Hematopoietic multipotent progenitor cell treated with erythropoietin and hydrocortisone succinate and interleukin-3 and kit ligand, for 4 days (in vitro differentiated cells): ENCODE results near the gene EP400.

Experiments
- DNase-seq: peaks from one replicate; pipeline ENCODE4 v3.0.0-alpha.2; 2015

The EP400 gene

GRCh38 chr12:132021031-132021871 lies 71.5 kb downstream of the EP400 start:
- no peak for DNase-seq

DNA sequence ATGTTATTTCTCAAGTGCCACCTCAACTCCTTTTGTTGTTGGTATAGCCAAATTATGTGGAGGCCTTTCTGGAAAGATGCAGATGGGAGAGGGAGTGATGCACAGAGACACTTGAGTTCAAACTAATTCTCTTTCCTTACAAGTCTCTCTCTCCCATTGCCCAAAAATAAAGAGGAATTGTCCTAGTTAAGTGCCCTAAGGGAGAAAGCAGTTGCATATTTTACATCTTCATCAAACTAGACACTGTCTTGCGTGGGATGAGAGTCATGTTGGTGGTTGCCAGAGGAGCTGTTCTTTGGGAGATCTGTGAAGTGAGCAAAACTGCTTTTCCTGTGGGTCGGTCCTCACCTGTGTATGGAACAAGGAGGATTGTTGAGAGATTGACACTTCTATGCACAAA lies 72.2 kb downstream of the EP400 start:
- no peak for DNase-seq

GRCh38 chr12:132023658-132024057 lies 73.9 kb downstream of the EP400 start:
- DNase-seq = no peak

- peak; percentile 41 for DNase-seq
These were observed 75.0 kb downstream of the EP400 start for GRCh38 chr12:132024758-132025157.

DNA sequence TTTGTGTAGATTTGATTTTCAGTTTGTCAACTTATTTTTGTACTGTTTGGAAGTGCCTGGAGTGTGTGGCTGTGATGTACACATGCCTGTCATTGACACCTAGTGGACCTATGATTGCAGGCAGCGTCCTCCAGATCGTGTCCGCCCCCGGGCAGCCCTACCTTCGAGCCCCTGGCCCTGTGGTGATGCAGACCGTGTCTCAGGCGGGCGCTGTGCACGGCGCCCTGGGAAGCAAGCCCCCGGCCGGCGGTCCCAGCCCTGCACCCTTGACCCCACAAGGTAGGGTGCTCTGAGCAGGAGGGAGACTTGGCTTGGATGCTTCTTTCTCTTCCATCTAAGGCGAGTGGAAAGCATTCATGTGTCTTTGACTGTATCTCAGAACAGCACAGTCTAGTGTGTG lies 75.8 kb downstream of the EP400 start:
- DNase-seq = no peak

DNA sequence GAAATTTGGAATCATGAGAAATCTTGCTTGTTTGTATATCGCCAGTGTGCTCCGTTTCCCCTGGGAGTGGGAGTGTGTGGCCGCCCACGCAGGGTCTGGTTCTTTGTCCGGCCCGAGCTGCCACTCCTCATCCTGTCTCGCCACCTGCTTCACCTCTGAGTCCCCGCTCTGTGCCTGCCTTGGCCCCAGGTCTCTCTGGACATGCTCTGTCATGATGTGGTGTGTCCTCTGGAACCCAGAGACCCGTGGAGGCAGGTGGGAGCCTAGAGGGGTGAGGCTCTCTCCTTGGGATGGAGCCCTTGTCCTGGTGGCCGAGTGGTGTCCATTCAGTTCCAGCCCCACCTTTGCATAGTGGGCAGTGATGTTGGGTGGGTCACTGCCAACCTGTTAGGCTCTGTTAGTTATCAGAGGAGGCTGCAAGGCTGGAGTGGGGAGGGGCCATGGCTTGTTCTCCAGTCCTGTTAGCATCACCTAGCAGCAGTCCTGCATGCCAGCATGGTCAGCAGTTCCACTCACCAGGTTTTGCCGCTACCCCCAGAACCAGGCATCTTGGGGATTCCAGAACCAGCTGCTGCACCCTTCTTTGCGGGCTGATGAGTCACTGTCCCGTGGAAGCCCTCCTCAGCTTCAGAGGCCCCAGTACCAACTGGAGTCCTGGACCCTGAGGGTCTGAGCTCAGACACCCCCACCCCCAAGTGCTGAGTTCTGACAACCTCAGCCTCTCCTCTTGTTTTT lies 76.5 kb downstream of the EP400 start:
- DNase-seq = no peak

DNA sequence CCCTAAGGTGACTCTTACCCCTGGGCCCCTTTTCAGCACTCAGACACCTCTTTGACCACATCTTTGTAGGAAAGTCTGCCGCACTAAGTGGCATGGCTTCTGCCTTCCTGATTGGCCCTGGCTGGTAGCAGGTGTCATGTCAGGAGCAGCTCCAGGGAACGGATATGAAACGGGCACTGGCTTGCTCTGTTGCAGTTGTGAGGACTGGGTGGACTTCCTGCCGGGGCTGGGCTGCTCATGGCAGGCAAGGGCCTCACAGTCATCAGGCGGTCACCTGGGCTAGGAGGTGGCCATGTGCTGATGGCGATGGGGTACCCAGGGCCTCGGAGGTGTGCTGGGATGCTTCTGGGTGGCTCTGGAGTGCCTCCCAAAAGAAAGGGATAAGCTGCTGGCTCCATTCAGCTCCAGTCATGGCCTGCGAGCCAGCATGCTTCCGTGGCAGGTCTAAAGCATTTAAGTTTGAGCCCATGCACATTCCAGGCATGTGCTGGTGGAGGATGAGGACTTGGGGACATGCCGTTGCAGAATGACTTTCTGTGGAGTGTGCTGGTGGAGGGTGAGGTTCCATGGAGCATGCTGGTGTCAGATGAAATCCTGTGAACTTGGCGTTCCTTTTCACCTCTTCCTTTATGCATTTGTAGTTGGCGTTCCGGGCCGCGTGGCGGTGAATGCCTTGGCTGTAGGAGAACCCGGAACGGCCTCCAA lies 77.2 kb downstream of the EP400 start:
- DNase-seq = no peak

DNA sequence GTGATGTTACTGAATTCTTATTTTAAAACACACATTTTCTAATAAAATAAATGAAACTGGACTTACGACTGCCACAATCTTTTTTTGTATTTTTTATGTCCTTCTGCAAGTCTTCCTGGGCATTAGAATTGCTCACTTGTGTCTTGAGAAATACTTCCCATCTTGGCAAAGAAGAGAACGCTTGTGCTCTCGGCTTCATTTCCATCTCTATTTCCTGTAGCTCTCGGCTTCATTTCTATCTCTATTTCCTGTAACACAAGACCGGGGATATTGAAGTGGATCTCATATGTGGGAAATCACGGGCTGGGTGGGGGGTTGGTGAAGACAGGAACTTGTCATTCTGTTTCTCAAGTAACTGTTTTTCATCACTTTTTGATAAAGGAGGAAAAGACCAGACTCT lies 77.9 kb downstream of the EP400 start:
- no peak for DNase-seq

GRCh38 chr12:132028111-132028510 lies 78.4 kb downstream of the EP400 start:
- DNase-seq = no peak

DNA sequence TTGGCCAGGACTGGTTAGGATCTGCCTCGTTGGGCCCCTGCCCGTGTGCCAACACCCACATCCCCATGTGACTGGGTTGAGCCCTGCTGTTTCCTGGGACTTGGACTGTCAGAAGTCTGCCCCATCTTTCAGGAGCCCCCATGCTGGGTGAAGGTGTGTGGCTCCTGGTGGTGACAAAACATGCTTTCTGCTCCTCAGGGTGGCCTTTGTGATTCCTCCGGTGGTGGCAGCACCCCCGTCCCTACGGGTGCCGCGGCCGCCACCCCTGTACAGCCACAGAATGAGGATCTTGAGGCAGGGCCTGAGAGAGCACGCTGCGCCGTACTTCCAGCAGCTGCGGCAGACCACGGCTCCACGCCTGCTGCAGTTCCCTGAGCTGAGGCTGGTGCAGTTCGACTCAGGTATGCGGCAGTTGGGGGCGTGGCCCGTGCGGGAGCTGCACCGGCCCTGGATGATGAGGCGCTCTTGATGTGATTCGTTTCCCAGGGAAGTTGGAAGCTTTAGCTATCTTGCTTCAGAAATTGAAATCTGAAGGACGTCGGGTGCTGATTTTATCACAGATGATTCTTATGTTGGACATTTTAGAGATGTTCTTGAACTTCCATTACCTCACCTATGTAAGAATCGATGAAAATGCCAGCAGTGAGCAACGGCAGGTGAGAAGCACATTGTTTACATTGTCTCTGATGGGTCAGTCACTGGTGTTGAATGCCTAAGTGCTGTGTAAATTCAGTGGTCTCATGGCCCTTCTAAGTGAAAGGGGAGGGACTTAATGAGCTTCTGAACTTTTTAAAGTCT lies 80.0 kb downstream of the EP400 start:
- DNase-seq = no peak

GRCh38 chr12:132030367-132031038 lies 80.8 kb downstream of the EP400 start:
- DNase-seq = no peak

DNA sequence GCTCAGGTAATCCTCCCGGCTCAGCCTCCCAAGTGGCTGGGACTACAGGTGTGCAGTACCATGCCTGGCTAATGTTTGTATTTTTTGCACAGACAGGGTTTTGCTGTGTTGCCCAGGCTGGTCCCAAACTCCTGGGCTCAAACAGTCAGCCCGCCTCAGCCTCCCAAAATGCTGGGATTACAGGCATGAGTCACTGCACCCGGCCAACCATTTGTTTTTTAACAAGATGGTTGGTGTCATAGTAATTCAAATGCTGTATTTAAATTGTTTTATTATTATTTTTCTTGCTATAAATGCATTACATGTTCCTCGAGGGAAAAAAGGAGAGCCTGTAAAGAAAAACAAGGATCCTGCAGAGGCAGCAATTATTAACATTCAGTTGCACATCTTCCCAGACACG lies 83.9 kb downstream of the EP400 start:
- DNase-seq = no peak

DNA sequence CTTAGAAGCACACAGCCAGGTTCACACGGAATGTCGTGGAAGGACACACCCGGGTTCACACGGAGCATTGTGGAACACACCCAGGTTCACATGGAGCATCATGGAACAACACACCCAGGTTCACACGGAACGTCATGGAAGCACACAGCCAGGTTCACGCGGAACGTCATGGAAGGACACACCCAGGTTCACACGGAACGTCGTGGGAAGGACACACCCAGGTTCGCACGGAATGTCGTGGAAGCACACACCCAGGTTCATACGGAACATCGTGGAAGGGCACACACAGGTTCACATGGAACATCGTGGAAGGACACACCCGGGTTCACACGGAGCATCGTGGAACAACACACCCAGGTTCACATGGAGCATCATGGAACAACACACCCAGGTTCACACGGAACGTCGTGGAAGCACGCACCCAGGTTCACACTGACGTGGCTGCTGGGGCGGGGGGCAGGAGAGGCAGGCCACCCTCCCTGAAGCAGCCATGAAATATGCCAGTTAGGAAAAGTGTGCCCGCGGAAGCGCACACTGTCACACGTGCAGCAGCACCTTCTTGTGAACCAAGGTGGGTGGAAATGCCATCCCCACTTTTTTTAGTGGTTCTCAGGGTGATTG lies 86.4 kb downstream of the EP400 start:
- no peak for DNase-seq

DNA sequence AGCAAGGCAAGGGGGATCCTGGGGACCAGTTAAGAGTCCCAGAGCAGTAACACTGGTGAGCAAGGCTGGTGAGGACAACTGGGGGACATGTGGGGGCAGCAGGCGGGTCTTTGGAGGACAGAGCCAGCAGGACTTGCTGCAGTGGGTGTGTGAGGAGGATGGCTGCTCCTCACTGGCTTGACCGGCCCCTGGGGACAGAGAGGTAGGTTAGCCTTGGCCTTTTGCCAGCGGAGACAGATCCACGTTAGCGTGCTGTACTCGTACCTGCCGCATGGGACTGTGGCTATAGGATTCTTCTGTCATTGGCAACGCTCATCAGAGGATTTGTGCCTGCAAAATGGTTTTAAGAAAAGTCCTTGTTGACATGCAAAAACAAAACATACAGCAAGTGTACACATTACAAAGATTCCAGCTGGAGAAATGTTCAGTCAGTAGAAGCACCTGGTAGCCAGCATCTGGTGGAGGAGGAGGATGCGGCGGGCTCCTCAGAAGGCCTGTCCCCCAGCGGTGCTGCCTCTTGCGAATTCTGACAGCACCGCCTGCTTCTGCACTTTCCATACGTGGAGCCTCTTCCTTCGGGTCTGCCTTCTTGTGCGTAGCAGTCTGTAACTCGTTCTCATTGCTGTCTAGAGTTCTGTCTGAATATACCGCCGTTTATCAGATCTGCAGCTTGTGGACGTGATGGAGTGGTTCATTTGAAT lies 91.3 kb downstream of the EP400 start:
- peak; percentile 28 for DNase-seq

GRCh38 chr12:132043216-132043615 lies 93.5 kb downstream of the EP400 start:
- no peak for DNase-seq

GRCh38 chr12:132043770-132044467 lies 94.2 kb downstream of the EP400 start:
- no peak for DNase-seq

DNA sequence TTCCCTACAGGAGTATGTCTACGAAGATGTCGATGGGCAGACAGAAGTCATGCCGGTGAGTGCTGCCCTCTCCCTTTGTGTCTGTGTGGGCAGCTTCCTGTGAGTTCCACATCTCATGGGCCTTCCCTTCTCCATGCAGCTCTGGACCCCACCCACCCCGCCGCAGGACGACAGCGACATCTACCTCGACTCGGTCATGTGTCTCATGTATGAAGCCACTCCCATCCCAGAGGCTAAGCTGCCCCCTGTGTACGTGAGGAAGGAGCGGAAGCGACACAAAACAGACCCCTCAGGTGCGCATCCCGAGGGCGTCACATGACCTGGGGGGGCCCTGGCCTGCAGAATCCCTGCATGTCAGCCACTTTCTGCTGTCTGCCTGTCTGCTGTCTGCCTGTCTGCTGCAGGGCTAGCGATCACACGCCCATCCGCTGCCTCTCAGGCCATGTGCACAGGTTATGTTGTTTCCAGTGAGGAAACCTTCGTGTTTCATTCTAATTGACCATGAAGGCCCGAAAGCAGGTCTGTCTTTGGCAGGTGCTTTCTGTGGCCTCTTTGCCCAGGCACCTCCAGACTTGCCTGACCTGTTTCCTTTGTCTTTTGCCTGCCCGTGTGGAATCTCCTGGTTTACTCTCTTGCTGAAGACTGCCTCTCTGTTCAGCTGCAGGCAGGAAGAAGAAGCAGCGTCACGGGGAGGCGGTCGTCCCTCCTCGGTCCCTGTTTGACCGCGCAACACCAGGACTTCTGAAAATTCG lies 95.1 kb downstream of the EP400 start:
- no peak for DNase-seq

- no peak for DNase-seq
These were observed 96.0 kb downstream of the EP400 start for GRCh38 chr12:132045751-132046150.

GRCh38 chr12:132046561-132046960 lies 96.8 kb downstream of the EP400 start:
- DNase-seq = no peak

- peak; percentile 22 for DNase-seq
These were observed 97.9 kb downstream of the EP400 start for GRCh38 chr12:132047630-132048029.
